H9 (cell line): ENCODE data around the gene MT4. TPM values are rescaled to one million over a fixed set of nuclear protein-coding genes. Genes with fewer than 3 reads are reported as not detected.

Experiments
- DNase-seq: peaks from one replicate; pipeline ENCODE4 v3.0.0-alpha.2; 2017
- H2AFZ ChIP-seq: one replicate; pipeline ENCODE4 v1.6.1; 2013; ENCODE audit warnings: mild to moderate bottlenecking, low read length, control low read depth, moderate library complexity
- H2AK5ac ChIP-seq: 2 replicates; pipeline ENCODE4 v1.6.1; 2013; ENCODE audit warnings: low read length, control low read depth, mixed read lengths; ENCODE audit not compliant: insufficient read length
- H2BK120ac ChIP-seq: one replicate; pipeline ENCODE4 v1.6.1; 2013; ENCODE audit warnings: low read depth, mild to moderate bottlenecking, low read length, control low read depth, inconsistent platforms; ENCODE audit not compliant: poor library complexity, severe bottlenecking
- H2BK12ac ChIP-seq: 2 replicates; pipeline ENCODE4 v1.6.1; 2013; ENCODE audit warnings: low read length, control low read depth, mixed read lengths, low read depth; ENCODE audit not compliant: insufficient read length
- H2BK15ac ChIP-seq: 2 replicates; pipeline ENCODE4 v1.6.1; 2013; ENCODE audit warnings: low read depth, low read length, control low read depth
- H2BK20ac ChIP-seq: one replicate; pipeline ENCODE4 v1.6.1; 2013; ENCODE audit warnings: low read depth, mild to moderate bottlenecking, low read length, control low read depth, inconsistent platforms; ENCODE audit not compliant: poor library complexity, severe bottlenecking
- H2BK5ac ChIP-seq: 2 replicates; pipeline ENCODE4 v1.6.1; 2013; ENCODE audit warnings: low read length, control low read depth, mixed read lengths; ENCODE audit not compliant: insufficient read length
- H3K14ac ChIP-seq: 2 replicates; pipeline ENCODE4 v1.6.1; 2013; ENCODE audit warnings: low read length, control low read depth; ENCODE audit not compliant: insufficient read depth
- H3K18ac ChIP-seq: 2 replicates; pipeline ENCODE4 v1.6.1; 2013; ENCODE audit warnings: low read depth, mild to moderate bottlenecking, mixed read lengths, low read length, control low read depth; ENCODE audit not compliant: insufficient read length
- H3K23ac ChIP-seq: 2 replicates; pipeline ENCODE4 v1.6.1; 2013; ENCODE audit warnings: low read length, control low read depth, mixed read lengths, low read depth; ENCODE audit not compliant: insufficient read length
- H3K23me2 ChIP-seq: 2 replicates; pipeline ENCODE4 v1.6.1; 2013; ENCODE audit warnings: low read depth, mild to moderate bottlenecking, mixed read lengths, low read length, control low read depth; ENCODE audit not compliant: insufficient read length, poor library complexity, severe bottlenecking
- H3K27ac ChIP-seq: 2 replicates; pipeline ENCODE4 v1.5.1; 2013; ENCODE audit warnings: low read length, control low read depth, mixed read lengths, low read depth; ENCODE audit not compliant: insufficient read length
- H3K27me3 ChIP-seq: 2 replicates; pipeline ENCODE4 v1.6.1; 2013; ENCODE audit warnings: low read length, control low read depth, inconsistent platforms; ENCODE audit not compliant: insufficient read depth
- H3K4ac ChIP-seq: 2 replicates; pipeline ENCODE4 v1.6.1; 2013; ENCODE audit warnings: low read depth, mild to moderate bottlenecking, control low read depth, inconsistent platforms, low read length, moderate library complexity
- H3K4me1 ChIP-seq: 2 replicates; pipeline ENCODE4 v1.6.1; 2013; ENCODE audit warnings: low read length, control low read depth, inconsistent platforms; ENCODE audit not compliant: insufficient read depth
- H3K4me2 ChIP-seq: 2 replicates; pipeline ENCODE4 v1.6.1; 2013; ENCODE audit warnings: low read length, control low read depth, mixed read lengths; ENCODE audit not compliant: insufficient read length, insufficient read depth
- H3K56ac ChIP-seq: 2 replicates; pipeline ENCODE4 v1.6.1; 2013; ENCODE audit warnings: low read depth, mild to moderate bottlenecking, mixed read lengths, low read length, control low read depth; ENCODE audit not compliant: insufficient read length
- H3K79me1 ChIP-seq: 2 replicates; pipeline ENCODE4 v1.6.1; 2013; ENCODE audit warnings: low read depth, mild to moderate bottlenecking, moderate library complexity, low read length, control low read depth, inconsistent platforms; ENCODE audit not compliant: insufficient read depth, poor library complexity, severe bottlenecking
- H3K79me2 ChIP-seq: 2 replicates; pipeline ENCODE4 v1.6.1; 2013; ENCODE audit warnings: low read length, control low read depth, inconsistent platforms; ENCODE audit not compliant: insufficient read depth
- H3K9ac ChIP-seq: 2 replicates; pipeline ENCODE4 v1.6.1; 2013; ENCODE audit warnings: low read length, control low read depth, mixed read lengths; ENCODE audit not compliant: insufficient read length; ENCODE audit errors: extremely low read depth
- H3K9me3 ChIP-seq: one replicate; pipeline ENCODE4 v1.6.1; 2013; ENCODE audit warnings: low read depth, low read length, inconsistent platforms; ENCODE audit not compliant: control insufficient read depth
- H3T11ph ChIP-seq: one replicate; pipeline ENCODE4 v1.6.1; 2013; ENCODE audit warnings: mild to moderate bottlenecking, low read length, control low read depth, inconsistent platforms
- H4K20me1 ChIP-seq: one replicate; pipeline ENCODE4 v1.6.1; 2013; ENCODE audit not compliant: control insufficient read depth, insufficient read length, insufficient read depth
- H4K5ac ChIP-seq: 2 replicates; pipeline ENCODE4 v1.6.1; 2013; ENCODE audit warnings: low read depth, mild to moderate bottlenecking, mixed read lengths, low read length, control low read depth; ENCODE audit not compliant: insufficient read length
- H4K8ac ChIP-seq: replicated peaks from 2 replicates; pipeline ENCODE4 v1.6.1; 2013; ENCODE audit warnings: low read length, control low read depth, mixed read lengths, low read depth; ENCODE audit not compliant: insufficient read length
- H4K91ac ChIP-seq: 2 replicates; pipeline ENCODE4 v1.6.1; 2013; ENCODE audit warnings: low read depth, mild to moderate bottlenecking, moderate library complexity, mixed read lengths, low read length, control low read depth; ENCODE audit not compliant: insufficient read length
- H3K27ac Mint-ChIP-seq, 3 experiments: 2 replicates in 2 of 3; 3 replicates in 1 of 3; pipeline ENCODE4 v1.8.0; 2020 to 2021; ENCODE audit warnings: mixed read lengths in 3 of 3, mild to moderate bottlenecking in 1 of 3, moderate library complexity in 1 of 3
- H3K27me3 Mint-ChIP-seq: 2 replicates; pipeline ENCODE4 v1.8.0; 2021; ENCODE audit warnings: low read depth, mild to moderate bottlenecking, moderate library complexity, mixed read lengths
- H3K36me3 Mint-ChIP-seq, 3 experiments: 2 replicates in 2 of 3; 3 replicates in 1 of 3; pipeline ENCODE4 v1.8.0; 2020 to 2021; ENCODE audit warnings: low read depth in 3 of 3, mixed read lengths in 3 of 3; ENCODE audit not compliant: insufficient read depth in 1 of 3
- H3K4me1 Mint-ChIP-seq, 2 experiments: 2 replicates each; pipeline ENCODE4 v1.8.0; 2020; ENCODE audit warnings: mixed read lengths in 2 of 2
- H3K4me3 Mint-ChIP-seq, 2 experiments: 2 replicates in 1 of 2; 3 replicates in 1 of 2; pipeline ENCODE4 v1.8.0; 2020 to 2021; ENCODE audit warnings: mild to moderate bottlenecking in 2 of 2, mixed read lengths in 2 of 2, moderate library complexity in 1 of 2
- H3K9me3 Mint-ChIP-seq, 2 experiments: 2 replicates in 1 of 2; 3 replicates in 1 of 2; pipeline ENCODE4 v1.8.0; 2020; ENCODE audit warnings: mild to moderate bottlenecking in 2 of 2, mixed read lengths in 2 of 2, moderate library complexity in 1 of 2
- CTCF ChIP-seq: fragments of 200-600 bp; sonication (generic); conservative IDR thresholded peaks from 3 replicates; pipeline ENCODE4 v1.8.0; 2021; ENCODE audit warnings: antibody characterized with exemption, mild to moderate bottlenecking
- WGBS: extraction: QIAGEN DNeasy Blood & Tissue Kit; methylation state at CpG from one replicate; pipeline ENCODE4 v1.1.7; 2013; ENCODE audit warnings: missing lambda C conversion rate, low lambda C conversion rate, mixed read lengths; ENCODE audit not compliant: insufficient read length; ENCODE audit errors: extremely low coverage; 5-methylcytosine and 5-hydroxymethylcytosine counted together
- total RNA-seq: library from RNA; stranded (reverse); gene quantifications from 2 replicates; pipeline ENCODE4 v1.2.1, GENCODE V29; 2021

MT4 gene
- total RNA-seq, 1 experiment from 2014 or later: not detected

- Histone ChIP-seq H3K9ac (no peak overlapping the region), H3K23ac (no peak overlapping the region), H4K91ac (no peak overlapping the region), H3K27me3 (peaks cover 21% of the 10 kb centered on the region; the same call in 1 of the 2 replicates), H2BK15ac (no peak overlapping the region), H2AK5ac (no peak overlapping the region), H3T11ph (no peak overlapping the region), H3K23me2 (peaks cover 8% of the 10 kb centered on the region), H4K20me1 (no peaks in the 10 kb centered on the region), H3K79me2 (no peaks in the 10 kb centered on the region), H2BK20ac (no peak overlapping the region), H3K56ac (no peak overlapping the region), H3K14ac (no peak overlapping the region), H2BK5ac (no peak overlapping the region), H4K5ac (no peak overlapping the region), H3K27ac (no peak overlapping the region), H2BK120ac (no peak overlapping the region), H2BK12ac (no peak overlapping the region), H3K4me2 (no peak overlapping the region), H2AFZ (no peak overlapping the region), H3K9me3 (no peaks in the 10 kb centered on the region), H3K18ac (no peak overlapping the region), H3K79me1 (no peaks in the 10 kb centered on the region), H3K4me1 (peaks cover 6% of the 10 kb centered on the region; the same call in 1 of the 2 replicates), H4K8ac (no peak overlapping the region), H3K4ac (no peak overlapping the region)
- Mint-ChIP-seq H3K27me3 (peaks cover 81% of the 10 kb centered on the region), H3K36me3 (no peaks in the 10 kb centered on the region), H3K9me3 (no peaks in the 10 kb centered on the region), H3K27ac (no peak overlapping the region; a peak in 1 of 7 replicates), H3K4me1 (peaks cover 29 to 35% of the 10 kb centered on the region in 2 experiments), H3K4me3 (no peak overlapping the region; a peak in 1 of 5 replicates)
- TF ChIP-seq CTCF: no peak
- WGBS: no CpG with 5 or more reads among the region's 8 CpGs
- no peak for DNase-seq
Measured at GRCh38 chr16:56606476-56607108, 41.7 kb downstream of the MT4 start.
